ENCODE results near the gene SEC31B.

Gene SEC31B

DNA sequence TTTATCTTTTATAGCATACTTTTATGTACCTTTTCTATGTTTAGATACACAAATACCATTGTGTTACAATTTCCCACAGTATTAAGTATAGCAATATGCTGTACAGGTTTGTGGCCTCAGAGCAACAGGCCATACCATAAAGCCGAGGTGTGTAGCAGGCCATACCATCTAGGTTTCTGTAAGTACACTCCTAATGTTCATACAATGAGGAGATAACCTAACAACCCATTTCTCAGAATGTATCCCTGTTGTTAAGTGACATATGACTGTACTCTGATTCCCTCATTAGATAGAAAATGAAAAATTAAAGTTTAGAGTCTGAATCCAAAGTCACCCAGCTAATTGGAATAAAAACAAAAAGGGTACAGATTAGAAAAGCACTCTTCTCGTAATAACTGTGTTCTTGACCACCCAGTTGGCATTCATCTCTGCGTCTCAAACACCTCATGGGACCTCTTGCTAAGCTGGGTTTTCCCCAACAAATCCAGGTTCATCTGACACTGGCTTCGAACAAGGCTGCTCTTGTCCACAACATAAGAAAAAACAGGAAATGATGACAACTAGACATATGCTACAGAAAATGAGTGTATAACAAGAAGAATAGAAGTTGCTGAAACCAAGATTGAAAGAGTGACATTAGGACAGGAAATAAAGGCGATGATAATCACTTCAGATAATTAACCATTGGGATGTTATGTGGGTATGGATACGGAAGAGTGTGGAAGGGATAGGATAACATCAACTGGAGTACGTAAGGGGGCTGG lies 8.6 kb upstream of the SEC31B start:
- no peak for DNase-seq

DNA sequence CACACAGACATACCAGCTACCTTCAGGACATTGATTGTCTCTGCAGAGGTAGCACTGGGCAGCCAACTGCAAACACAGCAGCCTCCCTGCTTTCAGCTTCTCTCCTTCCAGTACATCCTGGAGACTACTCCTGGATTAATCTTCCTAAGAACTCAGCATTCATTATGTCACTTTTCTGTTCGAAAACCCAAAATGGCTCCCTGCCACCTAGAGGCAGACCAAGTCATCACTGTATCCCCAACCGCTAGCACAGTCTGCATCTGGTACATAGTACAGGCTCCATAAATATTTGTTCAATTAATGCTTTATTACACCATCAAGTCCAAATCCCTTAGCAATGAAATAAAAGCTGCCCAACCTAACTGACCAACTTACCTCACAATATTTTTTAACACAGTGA lies 5.0 kb upstream of the SEC31B start:
- DNase-seq, result no peak

DNA sequence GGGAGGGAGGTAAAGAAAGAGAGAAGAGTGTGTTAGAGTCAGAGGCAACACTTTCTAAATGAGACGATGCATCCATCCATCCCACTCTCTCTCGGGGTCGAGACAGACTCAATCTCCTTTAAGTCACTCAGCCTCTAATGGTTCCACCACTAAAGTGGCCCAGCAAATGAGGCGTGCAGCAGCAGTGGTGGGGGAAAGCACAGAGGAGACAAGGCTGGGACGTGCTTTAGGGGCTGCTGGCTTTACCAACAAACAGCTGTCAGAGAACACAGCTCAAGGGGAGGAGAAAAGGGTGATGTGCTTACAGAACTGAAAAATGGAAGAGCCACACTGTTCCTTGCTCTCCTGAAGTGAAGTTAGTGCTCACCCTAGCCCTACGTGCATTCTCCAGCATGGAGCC lies 4.5 kb upstream of the SEC31B start:
- no peak for DNase-seq

DNA sequence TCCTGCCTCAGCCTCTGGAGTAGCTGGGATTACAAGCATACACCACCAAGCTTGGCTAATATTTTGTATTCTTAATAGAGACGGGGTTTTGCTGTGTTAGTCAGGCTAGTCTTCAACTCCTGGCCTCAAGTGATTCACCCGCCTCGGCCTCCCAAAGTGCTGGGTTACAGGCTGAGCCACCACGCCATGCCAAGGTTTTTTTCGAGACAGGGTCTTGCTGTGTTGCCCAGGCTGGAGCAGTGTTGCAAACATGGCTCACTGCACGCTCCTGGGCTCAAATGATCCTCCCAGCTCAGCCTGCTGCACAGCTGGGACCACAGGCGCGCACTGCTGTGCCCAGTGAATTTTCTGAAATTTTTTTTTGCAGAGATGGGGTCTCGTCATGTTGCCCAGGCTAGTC lies 3.3 kb upstream of the SEC31B start:
- no peak for DNase-seq

DNA sequence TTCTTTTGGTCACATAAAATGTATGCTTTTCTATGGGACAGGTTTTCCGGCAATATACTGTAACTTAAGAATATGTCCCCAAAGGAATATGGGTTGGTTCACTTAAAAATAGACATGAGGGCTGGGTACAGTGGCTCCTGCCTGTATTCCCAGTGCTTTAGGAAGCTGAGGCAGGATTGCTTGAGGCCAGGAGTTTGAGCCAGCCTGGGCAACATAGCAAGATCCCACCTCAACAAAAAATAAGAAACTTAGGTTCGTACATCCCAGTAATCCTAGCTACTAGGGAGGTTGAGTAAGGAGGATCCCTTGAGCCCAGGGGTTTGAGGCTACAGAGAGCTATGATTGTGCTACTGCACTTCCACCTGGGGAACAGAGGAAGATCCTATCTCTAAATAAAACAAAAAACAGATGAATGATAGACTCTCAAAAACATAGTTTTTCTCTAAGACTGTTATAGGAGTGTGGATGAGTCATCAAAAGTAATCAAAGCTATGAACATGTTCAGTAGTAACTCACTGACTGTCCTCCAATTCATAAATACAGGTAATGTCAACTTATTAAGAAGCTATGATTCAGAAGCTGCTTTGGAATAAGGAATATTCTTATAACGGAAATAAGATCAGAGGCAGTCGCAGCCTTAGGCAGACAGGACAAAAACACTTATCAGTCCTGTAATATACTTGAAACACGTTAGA lies 2.6 kb upstream of the SEC31B start:
- DNase-seq, result no peak

DNA sequence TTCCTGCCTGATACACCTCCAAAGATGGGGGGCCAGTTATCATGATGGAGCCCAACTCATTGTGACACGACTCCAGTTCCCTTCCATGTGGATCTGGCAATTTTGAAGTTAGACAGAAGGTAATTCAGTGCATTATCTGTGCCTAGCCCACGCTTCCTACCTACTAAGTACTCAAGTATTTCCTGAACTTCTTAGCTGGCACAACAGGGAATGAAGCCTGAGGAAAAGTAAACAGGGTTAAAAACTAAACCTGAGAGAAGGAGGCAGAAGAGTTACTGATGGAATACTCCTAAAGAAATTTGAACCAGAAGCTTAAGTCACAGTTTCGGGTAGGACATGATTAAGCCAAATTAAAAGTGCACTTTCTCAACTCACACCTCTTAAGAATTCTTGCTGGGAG lies 1.1 kb upstream of the SEC31B start:
- DNase-seq, result no peak

DNA sequence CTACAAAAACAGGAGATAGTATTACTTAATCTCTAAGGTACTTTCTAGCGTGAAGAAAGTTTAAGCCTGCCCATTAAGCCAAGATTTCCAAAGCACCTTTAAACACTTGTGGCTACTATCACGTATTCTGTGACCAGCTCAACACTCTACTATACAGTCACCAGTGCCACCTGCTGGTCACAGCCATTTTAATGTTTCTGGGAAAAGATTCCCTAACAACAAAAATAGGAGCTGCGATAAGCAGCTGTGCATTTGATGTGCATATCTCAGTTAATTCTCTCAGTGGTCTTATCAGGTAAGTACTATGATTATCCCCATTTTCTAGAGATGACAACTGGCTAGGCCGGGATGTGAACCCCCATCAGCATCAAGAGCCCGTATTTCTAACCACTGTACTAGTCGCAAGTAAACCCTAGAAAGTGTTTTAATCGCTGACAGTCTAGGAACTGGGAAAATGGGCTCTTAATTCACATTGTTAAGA lies 860 bp downstream of the SEC31B start:
- peak; percentile 32 for DNase-seq

DNA sequence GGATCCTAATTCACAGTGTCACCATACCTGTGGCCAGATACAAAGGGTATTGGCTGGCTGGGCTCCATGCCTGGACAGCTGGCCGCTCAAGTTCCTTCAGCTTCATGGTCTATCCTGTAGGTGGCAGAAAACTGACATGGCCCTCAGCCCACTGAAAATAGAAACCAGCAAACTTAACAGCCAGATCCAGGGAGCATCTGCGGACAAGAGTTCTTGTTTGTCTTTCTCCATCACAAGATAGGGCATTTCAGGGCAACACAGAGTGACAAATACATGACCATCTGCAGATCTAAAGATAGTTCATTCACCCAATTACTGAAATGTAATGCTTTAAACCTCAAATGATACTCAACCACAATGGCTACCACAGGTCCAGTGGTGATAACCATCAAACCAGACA lies 2.8 kb downstream of the SEC31B start:
- DNase-seq, result no peak

DNA sequence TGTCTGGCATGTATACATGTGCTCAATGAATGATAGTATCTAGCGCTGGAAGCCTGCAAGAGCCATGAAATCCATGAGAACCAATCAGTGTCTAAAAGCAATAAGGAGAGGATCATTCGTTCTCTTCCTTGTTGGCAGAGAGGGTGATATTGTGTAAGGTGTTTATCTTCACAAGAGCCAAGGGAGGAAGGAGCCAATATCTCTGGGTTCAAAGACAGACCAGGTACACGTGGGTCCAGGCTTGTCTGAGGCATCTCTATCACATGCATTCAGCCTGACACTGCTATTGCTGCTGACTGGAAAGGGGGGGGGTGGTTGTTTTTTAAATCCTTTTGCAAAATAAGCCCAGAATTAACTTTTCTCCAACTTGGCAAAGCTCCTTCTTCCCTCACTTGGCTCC lies 4.0 kb downstream of the SEC31B start:
- no peak for DNase-seq

DNA sequence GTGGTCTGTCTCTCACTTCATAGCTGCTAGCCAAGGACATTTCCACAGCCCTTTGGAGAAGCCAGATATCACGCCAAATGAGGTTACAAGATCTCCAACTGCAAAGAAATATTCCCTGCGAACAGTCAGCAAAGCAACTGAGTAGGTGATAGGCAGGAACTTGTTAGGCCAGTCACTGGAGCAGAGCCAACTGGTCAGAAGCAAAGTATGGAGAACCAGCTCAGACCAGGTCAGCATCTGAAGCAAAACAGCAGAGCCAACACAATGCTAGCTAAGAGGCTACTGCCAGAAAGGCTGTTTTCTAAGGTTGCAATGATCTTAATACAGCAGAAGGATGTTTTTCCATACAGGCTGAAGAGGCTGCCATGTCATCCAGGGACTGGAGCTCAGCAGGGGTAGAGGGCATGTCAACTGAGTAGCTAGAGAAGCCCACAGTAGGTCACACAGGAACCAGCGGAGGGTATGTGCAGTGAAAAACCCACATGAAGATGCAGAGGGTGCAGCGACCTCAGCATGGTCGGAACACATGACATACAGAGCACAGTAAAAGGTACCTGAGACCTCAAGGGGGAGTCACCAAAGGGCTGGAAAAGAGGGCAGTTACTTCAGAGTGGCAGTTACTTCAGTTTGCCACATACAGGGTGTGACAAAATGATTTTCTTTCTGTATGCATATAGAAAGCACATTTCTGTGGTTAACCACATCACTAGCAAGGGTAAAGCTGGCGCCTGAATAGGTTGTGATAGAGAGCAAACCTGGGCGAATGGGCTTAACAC lies 8.9 kb downstream of the SEC31B start:
- DNase-seq, result no peak

DNA sequence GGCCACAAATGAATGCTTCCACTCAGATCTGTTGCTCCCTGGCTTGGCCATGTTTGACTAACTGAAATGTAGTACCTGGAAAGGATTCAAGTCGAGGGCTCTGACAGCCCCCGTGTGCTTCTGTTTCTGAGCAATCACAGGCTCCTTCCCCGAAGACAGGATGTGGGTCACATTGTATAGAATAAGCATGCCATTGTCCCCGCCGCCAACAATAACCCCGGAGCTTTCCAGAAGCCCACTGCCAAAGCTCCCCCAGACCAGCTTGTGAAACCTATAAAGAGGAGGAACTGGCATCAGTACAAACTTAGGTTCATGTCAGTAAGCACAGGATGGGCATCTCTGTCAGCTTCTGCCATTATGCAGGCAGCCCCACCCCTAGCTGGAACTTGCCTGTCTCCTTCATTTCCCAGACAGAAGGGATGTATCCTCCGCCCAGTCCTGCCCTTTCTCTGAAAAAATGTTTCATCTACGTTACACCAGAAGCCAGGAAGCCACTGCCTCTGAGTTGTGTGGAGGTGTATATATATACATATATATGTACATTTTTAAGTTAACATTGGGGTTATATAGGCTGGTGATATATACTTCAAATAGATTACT lies 10.3 kb downstream of the SEC31B start:
- no peak for DNase-seq

DNA sequence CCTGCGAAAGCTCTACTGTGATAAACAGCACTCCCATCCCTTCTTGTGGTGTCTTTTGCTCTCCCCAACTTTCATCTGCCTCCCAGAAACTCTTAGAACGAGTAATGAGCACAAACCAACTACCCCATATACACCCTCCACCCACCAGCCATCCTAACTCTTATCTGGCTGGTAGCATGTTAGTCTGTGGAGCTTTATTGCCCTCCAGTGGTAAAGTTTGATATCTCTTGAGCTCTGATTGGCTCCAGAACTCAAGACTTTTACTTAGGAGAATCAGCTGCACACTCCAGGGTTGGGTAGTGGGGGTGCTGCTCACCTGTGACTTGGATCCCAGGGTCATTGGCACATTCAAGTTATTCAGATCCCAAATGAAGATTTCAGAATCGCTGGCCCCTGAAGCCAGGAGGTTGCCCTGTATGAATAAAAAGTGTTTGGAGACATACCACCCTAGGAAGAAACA lies 10.9 kb downstream of the SEC31B start:
- peak; percentile 5 for DNase-seq

DNA sequence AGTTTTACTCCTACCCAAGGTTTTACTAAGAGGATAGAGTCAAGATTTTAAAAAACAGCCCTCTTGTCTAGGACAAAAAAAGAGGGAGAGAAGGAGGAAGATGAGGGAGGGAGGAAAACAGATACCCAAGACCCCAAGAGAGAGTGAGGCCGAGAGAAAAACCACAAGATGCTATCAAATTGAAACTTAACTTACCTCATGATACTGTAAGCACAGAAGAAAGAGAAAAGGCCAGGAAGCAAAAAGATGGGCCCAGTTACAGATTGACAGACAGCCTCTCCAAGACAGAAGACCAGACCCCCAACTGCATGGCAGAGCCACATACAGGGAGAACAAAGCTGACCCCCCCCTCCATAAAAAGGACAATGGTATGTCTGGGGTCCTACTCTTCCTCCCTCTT lies 11.4 kb downstream of the SEC31B start:
- DNase-seq, result no peak

DNA sequence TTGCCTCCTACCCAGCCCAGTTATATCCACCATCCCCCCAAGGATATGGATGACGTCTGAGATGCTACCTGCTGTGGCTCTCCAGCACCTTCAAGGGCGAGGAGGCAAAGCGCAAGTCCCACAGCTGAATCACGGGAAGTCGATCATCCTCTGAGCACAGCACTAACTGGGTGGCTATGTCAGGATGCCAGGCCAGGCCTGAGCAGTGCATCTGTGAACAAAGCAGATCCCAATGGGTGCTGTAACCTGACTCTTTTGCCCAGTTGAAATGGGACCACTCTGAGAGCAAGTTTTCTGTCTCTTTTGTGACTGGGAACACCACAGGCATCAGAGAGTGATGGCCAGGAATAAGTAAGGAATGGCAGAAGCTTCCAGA lies 12.3 kb downstream of the SEC31B start:
- no peak for DNase-seq

DNA sequence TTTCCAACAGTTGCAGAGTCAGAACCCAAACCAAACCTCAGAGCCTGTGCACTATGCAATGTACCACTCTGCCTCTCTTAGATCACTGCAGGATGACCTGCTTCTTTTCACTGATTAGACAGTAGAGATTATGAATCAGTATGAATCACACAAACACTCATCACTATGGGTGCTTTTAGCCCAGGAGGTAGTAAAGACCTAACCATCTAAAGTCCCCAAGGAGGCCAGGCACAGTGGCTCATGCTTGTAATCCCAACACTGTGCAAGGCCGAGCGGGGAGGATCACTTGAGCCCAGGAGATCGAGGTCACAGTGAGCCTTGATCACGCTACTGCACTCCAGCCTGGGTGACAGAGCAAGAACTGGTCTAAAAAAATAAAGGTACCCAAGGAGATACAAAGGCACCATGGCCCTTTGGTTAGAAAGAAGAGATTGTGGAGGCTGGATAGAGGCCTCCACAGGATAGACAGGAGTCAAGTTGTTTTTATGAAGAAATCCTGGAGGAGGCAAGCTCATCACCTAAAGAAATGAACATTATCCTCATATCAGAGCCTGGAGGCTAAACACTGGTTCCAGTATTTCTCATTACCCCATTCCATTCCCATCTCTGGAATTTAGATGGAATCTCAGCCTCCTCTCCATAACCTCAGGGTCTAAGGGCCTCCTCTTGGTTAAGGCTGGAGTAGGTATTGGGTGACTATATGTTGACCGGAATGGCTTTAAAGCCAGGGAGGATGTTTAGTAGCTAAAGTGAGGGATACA lies 12.9 kb downstream of the SEC31B start:
- DNase-seq, result no peak

DNA sequence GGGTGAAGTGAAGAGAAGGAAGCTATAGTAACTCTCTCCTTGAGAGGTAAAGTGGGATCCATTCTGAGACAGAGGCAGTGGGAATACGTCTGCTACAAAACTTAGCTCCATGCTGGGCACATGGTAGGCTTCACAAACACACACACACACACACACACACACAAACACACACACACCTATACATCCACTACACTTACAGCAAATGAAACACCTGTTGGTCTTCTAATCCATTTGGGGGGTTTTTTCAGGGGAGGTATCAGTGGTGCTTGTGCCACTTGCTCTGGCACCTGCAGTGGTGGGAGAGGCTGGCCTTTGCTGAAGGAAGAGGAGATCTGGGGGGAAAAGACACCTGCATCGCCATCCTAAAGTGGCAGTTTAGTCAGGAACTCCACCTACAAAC lies 14.5 kb downstream of the SEC31B start:
- no peak for DNase-seq

DNA sequence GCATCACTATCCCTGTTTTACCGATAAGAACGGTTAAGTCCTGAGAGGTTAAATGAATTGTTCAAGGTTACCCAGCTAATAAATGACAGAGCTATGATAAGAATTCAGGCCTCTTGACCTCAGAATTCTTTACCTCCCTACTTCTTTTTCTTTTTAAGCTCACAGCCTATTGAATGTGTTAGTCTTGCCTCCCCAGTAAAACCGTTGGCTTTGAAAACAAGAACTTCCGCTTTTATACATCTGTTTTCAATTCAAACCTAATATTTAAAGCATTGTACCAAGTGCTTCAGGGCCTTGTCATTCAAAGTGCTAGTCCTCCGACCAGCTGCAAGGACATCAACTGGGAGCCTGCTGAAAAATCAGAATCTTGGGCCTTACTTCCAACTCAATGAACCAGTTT lies 15.6 kb downstream of the SEC31B start:
- DNase-seq, result no peak

DNA sequence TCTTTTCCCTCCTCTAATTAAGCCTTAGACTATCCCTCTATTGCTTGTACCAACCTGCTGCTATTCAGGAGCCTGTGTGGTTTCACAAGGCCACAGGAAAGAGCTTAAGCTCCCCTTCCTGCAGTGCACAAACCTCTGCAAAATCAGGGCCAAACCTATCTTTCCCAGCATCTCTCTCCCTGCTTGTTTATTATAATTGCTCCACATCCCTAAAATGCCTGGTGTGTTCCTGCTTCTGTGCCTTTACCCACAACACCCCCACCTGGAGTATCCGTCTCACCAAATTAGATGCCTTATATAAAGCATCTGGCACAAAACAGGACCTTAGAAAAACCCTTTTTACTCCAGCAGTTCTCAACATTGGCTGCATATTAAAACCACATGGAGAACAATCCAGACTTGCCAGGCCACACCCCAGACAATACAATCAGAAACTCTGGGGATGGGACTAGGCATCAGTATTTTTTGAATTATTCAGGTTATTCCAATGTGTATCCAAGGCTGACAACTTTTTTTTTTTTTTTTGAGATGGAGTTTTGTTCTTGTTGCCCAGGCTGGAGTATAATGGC lies 16.7 kb downstream of the SEC31B start:
- no peak for DNase-seq

DNA sequence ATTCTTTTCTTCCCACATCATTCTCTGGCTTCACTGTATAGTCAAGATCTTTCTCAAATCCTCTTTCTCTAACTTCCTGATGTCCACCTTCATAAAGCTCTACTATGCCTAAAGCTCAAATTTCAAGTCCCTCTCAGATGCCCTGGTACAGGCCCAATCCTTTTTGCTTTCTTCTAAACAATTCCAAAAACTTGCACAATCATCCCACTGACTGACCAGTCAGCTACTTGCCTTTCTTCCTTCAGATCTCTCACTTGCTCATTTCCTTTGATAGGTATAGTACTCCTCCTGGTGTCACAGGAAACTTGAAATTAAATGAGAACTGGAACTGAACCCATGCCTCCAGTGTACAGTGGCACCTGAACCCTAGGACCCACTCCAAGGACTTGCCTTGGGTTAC lies 18.2 kb downstream of the SEC31B start:
- DNase-seq, result no peak

DNA sequence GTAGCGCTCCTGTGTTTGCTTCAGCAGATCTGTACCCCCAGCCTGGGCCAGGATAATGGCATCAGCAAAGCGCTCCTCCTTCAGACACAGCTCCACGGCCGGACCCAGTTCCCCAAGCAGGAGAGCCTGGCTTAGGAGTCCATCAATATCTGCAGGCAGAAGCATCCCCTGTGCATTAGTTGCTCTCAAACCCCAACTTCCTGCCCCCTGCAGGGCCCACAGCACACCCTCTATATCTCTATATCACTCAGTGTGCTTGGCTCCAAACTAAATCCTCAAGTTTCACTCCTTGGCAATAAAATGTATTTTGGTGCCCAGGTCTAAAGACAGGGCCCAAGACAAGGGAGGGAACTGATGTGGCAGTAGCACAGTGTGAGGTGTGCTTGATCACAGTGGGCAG lies 21.6 kb downstream of the SEC31B start:
- DNase-seq, result no peak

DNA sequence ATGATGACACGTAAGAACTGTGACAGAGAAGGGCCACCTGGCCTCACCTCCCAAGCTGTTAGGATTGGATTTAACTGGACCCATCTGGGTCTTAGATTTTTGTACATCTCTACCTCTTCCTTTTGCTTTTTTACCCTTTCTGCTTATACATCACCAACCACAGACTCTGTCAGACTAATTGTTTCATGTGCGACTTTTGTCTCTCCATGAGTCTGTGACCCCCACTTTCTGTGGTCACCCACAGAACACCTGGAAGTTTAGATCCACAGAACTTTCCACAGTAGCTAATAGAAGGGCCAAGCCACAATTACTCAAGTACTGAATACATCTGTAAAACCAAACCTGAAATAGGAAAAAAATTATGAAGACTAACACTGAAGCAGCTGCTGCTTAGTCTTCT lies 23.1 kb downstream of the SEC31B start:
- no peak for DNase-seq

DNA sequence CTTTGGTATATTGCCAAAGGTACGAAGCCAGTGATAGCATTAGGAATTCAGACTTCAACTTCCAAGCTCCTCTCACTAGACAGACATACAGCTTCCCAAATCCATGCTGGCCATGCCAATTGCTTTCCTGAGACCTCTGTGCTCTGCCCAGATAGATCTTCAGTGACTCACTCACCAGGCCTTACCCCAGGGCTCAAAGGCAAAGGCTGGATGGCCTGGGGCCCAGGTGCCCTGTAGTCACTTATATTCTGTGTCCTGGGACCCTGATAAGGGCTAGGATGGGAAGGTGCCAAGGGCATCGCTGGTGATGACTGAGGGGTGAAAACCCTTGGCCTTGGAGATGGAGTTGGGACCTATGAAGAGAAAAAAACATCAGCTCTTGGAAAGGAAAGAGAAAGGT lies 29.1 kb downstream of the SEC31B start:
- DNase-seq, result no peak
